Airway epithelial cell (primary cell): Measurements from ENCODE around the gene PRELID3B. TPM values are rescaled to one million over a fixed set of nuclear protein-coding genes. Genes with fewer than 3 reads are reported as not detected.

Experiments
- total RNA-seq: library from RNA; depleted of rRNA; stranded (reverse); fragments of >200 nt; gene quantifications from 2 replicates; pipeline ENCODE4 v1.2.3, GENCODE V29; 2015

Gene PRELID3B
- total RNA-seq: 61.7 and 62.6 TPM in 2 replicates

GRCh38 chr20:59042151-59042795 is at the start of gene PRELID3B:
Gene PRELID3B, minus strand, starts transcription at chr20:59042786. Its CDS starts 56 bp downstream, at chr20:59042730.

GRCh38 chr20:59032023-59032712 is 10.4 kb downstream of the PRELID3B start, which contains the start of gene ATP5F1E:
Gene ATP5F1E, minus strand, starts transcription at chr20:59032335. Its CDS starts 84 bp downstream, at chr20:59032251.

GRCh38 chr20:59019217-59019616 is 23.4 kb downstream of the PRELID3B start, which contains the start of gene TUBB1:
Gene TUBB1, plus strand, starts transcription at chr20:59019429. Its CDS starts 94 bp downstream, at chr20:59019523.

GRCh38 chr20:59006864-59007664 is 35.5 kb downstream of the PRELID3B start, which contains the start of gene CTSZ:
Gene CTSZ, minus strand, starts transcription at chr20:59007254. Its CDS starts 126 bp downstream, at chr20:59007128.

Other genes starting within 250 kb of the PRELID3B start
- 0.42 and 2.0 TPM in 2 replicates for gene GNAS-AS1, start 191.9 kb downstream of the PRELID3B start, total RNA-seq
- 559 and 647 TPM in 2 replicates for gene GNAS, start 190.1 kb downstream of the PRELID3B start, total RNA-seq
- 65.1 and 71.0 TPM in 2 replicates for gene NELFCD, start 61.5 kb downstream of the PRELID3B start, total RNA-seq
- gene CTSZ, start 35.5 kb downstream of the PRELID3B start, total RNA-seq: 57.8 and 68.0 TPM in 2 replicates
- gene TUBB1, start 23.4 kb downstream of the PRELID3B start, total RNA-seq: not detected in 2 replicates
- 33.7 and 39.6 TPM in 2 replicates for gene ATP5F1E, start 10.5 kb downstream of the PRELID3B start, total RNA-seq
- not detected in 2 replicates for gene ZNF831, start 121.0 kb upstream of the PRELID3B start, total RNA-seq